Panc1 (cell line): Measurements from ENCODE around the gene TENM3. TPM values are rescaled to one million over a fixed set of nuclear protein-coding genes. Genes with fewer than 3 reads are reported as not detected.

Source experiments
- ATAC-seq: fragments of 200-7000 bp; cut with Tn5 transposase; 2 replicates; pipeline ENCODE4 v1.9.1; 2020; ENCODE audit warnings: mild to moderate bottlenecking, moderate library complexity
- BruUV-seq: library from RNA; stranded (reverse); fragments of 400-500 nt; replicated peaks from 2 replicates; lab custom pipeline; 2021; lab: Mats Ljungman, UMichigan
- CTCF ChIA-PET: fragments of 300-600 bp; sonication (Branson Sonifier 250); formaldehyde crosslinking; loops from one replicate; lab custom pipeline; 2022; ENCODE audit warnings: antibody characterized with exemption; lab: Charles Lee
- POLR2A ChIA-PET: fragments of 300-600 bp; sonication (Branson Sonifier 250); formaldehyde crosslinking; loops from one replicate; lab custom pipeline; 2022; ENCODE audit warnings: antibody characterized with exemption; lab: Charles Lee
- DNase-seq: peaks from one replicate; pipeline ENCODE4 v3.0.0-alpha.2; 2010; ENCODE audit warnings: low read depth, low spot score
- H3K27ac ChIP-seq: 2 replicates; pipeline ENCODE4 v1.5.1; 2011; ENCODE audit warnings: mild to moderate bottlenecking, low read length, inconsistent platforms
- H3K27me3 ChIP-seq: fragments of 200-500 bp; sonication (Bioruptor generic); 2 replicates; pipeline ENCODE4 v1.6.0; 2014; ENCODE audit warnings: low read length, inconsistent platforms; ENCODE audit not compliant: control insufficient read depth, insufficient read depth
- H3K36me3 ChIP-seq: fragments of 200-500 bp; sonication (Bioruptor generic); 2 replicates; pipeline ENCODE4 v1.5.1; 2014; ENCODE audit warnings: inconsistent platforms, mild to moderate bottlenecking, low read length, moderate library complexity; ENCODE audit not compliant: control insufficient read depth, insufficient read depth
- H3K4me1 ChIP-seq: 2 replicates; pipeline ENCODE4 v1.5.1; 2011; ENCODE audit warnings: inconsistent platforms, mild to moderate bottlenecking, low read length, moderate library complexity; ENCODE audit not compliant: control insufficient read depth, insufficient read depth
- H3K4me3 ChIP-seq, 2 experiments: 2 replicates each; pipeline ENCODE4 v1.5.1; 2011 to 2012; ENCODE audit warnings: low read depth in 2 of 2, low read length in 2 of 2, mild to moderate bottlenecking in 2 of 2, inconsistent platforms in 1 of 2, moderate library complexity in 1 of 2
- H3K9me3 ChIP-seq: fragments of 200-500 bp; sonication (Bioruptor generic); 2 replicates; pipeline ENCODE4 v1.5.1; 2014; ENCODE audit warnings: low read depth, mild to moderate bottlenecking, inconsistent platforms, low read length, moderate library complexity; ENCODE audit not compliant: control insufficient read depth, insufficient read depth
- POLR2AphosphoS5 ChIP-seq: IDR thresholded peaks from 2 replicates; pipeline ENCODE4 v1.6.1; 2012; ENCODE audit warnings: mild to moderate bottlenecking, low read depth, low read length, moderate library complexity
- SIN3A ChIP-seq: IDR thresholded peaks from 2 replicates; pipeline ENCODE4 v1.6.1; 2012; ENCODE audit warnings: low read depth, mild to moderate bottlenecking, low read length, moderate library complexity, borderline replicate concordance; ENCODE audit not compliant: insufficient read depth
- TCF7L2 ChIP-seq: IDR thresholded peaks from 2 replicates; pipeline ENCODE4 v1.6.1; 2011; ENCODE audit warnings: mild to moderate bottlenecking, low read depth, low read length, inconsistent platforms
- in situ Hi-C: cut with HindIII; loops from 2 replicates; pipeline ENCODE4 v1.10.0; 2016; ENCODE audit warnings: low sequenced_read_pairs, low pct_unique_long_range_greater_than_20kb
- intact Hi-C: fragments of 100-400 bp; cut with micrococcal nuclease; formaldehyde crosslinking; loops from one replicate; pipeline ENCODE4 v1.10.0; 2022; ENCODE audit not compliant: unreplicated experiment
- total RNA-seq: library from RNA; stranded (reverse); gene quantifications from one replicate; pipeline ENCODE4 v1.2.1, GENCODE V29; 2021; ENCODE audit not compliant: unreplicated experiment
- TF ChIP-seq, protein P1 (sequence below): fragments of 450-650 bp; IDR thresholded peaks from 2 replicates; pipeline ENCODE4 v1.5.1; 2017; ENCODE audit warnings: mild to moderate bottlenecking
- TF ChIP-seq, protein P2 (sequence below), 2 experiments: IDR thresholded peaks; 2 replicates each; pipeline ENCODE4 v1.6.1; 2011 to 2012; ENCODE audit warnings: low read depth in 2 of 2, control low read depth in 1 of 2, low read length in 1 of 2, mild to moderate bottlenecking in 1 of 2, moderate library complexity in 1 of 2; ENCODE audit not compliant: insufficient read depth in 1 of 2

TENM3 gene
- total RNA-seq, 1 experiment from 2014 or later, result 0.95 TPM

DNA sequence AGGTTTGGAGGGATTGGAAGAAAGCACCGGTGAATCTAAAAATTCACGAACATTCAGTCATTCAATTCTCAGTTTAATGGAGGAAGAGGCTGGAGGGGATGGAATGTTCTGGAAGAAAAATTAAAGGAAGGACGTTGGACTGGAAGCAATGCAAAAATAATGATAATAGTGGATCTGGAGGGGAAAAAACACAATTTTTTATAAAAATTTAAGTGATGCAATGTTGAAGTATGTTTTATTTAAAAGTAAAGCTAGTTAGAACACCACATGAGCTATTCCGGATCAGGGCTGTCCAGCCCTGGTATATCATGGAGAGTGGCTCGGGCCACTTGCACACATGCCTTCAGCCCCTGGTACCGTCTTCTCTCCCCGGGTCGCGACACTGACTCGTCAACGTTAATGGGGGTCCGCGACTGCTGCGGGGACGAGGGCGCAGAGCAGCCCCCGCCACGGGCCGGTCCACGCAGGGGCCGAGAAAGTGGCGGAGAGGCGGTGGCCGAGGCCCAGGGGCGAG lies 204.6 kb downstream of the TENM3 start:
- H3K4me1 ChIP-seq, result peaks cover 2% of the 10 kb centered on the region; the same call in 1 of the 2 replicates
- in situ Hi-C loops, result no loop called here
- DNase-seq (no peak), ATAC-seq (no peak)
- ChIA-PET CTCF (no interaction called here), POLR2A (no interaction called here)
- no peaks in the 10 kb centered on the region for H3K9me3 ChIP-seq
- no peak overlapping the region for H3K27ac ChIP-seq
- intact Hi-C loops, result no loop called here
- no peaks in the 10 kb centered on the region for H3K36me3 ChIP-seq
- peaks cover 28% of the 10 kb centered on the region for H3K27me3 ChIP-seq
- peak overlapping the region in 1 of 2 experiments; percentile 48; a peak in 1 of 4 replicates for H3K4me3 ChIP-seq
- TF ChIP-seq, protein P1, sequence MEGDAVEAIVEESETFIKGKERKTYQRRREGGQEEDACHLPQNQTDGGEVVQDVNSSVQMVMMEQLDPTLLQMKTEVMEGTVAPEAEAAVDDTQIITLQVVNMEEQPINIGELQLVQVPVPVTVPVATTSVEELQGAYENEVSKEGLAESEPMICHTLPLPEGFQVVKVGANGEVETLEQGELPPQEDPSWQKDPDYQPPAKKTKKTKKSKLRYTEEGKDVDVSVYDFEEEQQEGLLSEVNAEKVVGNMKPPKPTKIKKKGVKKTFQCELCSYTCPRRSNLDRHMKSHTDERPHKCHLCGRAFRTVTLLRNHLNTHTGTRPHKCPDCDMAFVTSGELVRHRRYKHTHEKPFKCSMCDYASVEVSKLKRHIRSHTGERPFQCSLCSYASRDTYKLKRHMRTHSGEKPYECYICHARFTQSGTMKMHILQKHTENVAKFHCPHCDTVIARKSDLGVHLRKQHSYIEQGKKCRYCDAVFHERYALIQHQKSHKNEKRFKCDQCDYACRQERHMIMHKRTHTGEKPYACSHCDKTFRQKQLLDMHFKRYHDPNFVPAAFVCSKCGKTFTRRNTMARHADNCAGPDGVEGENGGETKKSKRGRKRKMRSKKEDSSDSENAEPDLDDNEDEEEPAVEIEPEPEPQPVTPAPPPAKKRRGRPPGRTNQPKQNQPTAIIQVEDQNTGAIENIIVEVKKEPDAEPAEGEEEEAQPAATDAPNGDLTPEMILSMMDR, result no peak
- no peak for TF ChIP-seq POLR2AphosphoS5
- TF ChIP-seq SIN3A, result no peak
- no peak for TF ChIP-seq TCF7L2
- TF ChIP-seq, protein P2, sequence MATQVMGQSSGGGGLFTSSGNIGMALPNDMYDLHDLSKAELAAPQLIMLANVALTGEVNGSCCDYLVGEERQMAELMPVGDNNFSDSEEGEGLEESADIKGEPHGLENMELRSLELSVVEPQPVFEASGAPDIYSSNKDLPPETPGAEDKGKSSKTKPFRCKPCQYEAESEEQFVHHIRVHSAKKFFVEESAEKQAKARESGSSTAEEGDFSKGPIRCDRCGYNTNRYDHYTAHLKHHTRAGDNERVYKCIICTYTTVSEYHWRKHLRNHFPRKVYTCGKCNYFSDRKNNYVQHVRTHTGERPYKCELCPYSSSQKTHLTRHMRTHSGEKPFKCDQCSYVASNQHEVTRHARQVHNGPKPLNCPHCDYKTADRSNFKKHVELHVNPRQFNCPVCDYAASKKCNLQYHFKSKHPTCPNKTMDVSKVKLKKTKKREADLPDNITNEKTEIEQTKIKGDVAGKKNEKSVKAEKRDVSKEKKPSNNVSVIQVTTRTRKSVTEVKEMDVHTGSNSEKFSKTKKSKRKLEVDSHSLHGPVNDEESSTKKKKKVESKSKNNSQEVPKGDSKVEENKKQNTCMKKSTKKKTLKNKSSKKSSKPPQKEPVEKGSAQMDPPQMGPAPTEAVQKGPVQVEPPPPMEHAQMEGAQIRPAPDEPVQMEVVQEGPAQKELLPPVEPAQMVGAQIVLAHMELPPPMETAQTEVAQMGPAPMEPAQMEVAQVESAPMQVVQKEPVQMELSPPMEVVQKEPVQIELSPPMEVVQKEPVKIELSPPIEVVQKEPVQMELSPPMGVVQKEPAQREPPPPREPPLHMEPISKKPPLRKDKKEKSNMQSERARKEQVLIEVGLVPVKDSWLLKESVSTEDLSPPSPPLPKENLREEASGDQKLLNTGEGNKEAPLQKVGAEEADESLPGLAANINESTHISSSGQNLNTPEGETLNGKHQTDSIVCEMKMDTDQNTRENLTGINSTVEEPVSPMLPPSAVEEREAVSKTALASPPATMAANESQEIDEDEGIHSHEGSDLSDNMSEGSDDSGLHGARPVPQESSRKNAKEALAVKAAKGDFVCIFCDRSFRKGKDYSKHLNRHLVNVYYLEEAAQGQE (IDR thresholded peaks at IDR 0.05; ENCODE audit: insufficient read depth in 1 of 2, low read depth in 2 of 2, low read length in 1 of 2), result no peak
- BruUV-seq, result no TSS peak

DNA sequence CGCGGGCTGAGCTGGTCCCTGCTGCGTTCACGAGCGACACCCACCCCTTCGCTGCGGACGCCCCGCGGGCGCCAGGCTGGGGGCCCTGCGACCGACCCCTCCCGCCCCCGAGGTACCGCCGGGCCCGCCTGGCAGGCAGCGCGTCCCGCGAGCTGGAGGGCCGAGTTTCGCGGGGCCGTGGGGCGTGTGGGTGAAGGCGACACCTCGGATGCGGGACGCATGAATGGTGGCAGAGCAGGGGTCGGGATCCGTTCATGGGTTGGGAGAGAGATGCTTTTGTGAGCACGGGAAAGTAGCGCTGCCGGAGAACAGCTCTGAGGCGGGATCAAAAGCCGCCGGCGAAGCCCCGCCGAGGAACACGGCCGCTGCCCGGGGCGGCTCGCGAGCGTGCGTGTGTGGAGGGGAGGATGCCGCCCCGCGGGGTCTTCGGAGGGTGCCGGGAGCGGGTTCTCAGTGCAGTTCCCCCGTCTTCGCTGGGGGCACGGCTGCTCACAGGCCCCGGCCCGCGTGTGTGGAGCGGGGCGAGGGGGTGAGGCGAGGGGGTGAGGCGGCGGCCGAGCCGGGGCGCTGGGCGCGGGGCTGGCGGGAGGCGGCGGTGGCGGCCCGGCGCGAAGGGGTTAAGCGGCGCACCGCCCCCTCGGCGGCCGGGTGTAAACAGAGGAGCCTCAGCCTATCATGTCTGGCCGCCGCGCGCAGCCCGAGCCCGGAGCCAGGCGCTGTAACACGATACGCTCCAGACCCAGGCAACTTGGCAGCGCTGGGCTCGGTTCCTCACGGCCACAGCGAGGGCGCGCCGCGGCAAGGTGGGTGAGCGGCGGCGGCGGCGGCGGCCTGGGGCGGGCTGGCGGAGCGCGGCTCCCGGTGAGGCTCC lies 205.3 kb downstream of the TENM3 start:
- no peaks in the 10 kb centered on the region for H3K36me3 ChIP-seq
- peak overlapping the region; percentile 48 to 50 for H3K4me3 ChIP-seq
- ChIA-PET POLR2A (no interaction called here), CTCF (no interaction called here)
- intact Hi-C loops, result no loop called here
- H3K27ac ChIP-seq, result no peak overlapping the region
- DNase-seq (no peak), ATAC-seq (peak; percentile 97)
- BruUV-seq, result no TSS peak
- peaks cover 28% of the 10 kb centered on the region for H3K27me3 ChIP-seq
- H3K9me3 ChIP-seq, result no peaks in the 10 kb centered on the region
- peaks cover 2% of the 10 kb centered on the region; the same call in 1 of the 2 replicates for H3K4me1 ChIP-seq
- TF ChIP-seq, protein P2 (IDR thresholded peaks at IDR 0.05; ENCODE audit: insufficient read depth in 1 of 2, low read depth in 2 of 2, low read length in 1 of 2), result no peak
- TF ChIP-seq SIN3A, result no peak
- peak; percentile 44; the same call in 1 of the 2 replicates for TF ChIP-seq TCF7L2
- in situ Hi-C loops, result no loop called here
